ENCODE data around the gene ITPRIPL2.

ITPRIPL2 gene

DNA sequence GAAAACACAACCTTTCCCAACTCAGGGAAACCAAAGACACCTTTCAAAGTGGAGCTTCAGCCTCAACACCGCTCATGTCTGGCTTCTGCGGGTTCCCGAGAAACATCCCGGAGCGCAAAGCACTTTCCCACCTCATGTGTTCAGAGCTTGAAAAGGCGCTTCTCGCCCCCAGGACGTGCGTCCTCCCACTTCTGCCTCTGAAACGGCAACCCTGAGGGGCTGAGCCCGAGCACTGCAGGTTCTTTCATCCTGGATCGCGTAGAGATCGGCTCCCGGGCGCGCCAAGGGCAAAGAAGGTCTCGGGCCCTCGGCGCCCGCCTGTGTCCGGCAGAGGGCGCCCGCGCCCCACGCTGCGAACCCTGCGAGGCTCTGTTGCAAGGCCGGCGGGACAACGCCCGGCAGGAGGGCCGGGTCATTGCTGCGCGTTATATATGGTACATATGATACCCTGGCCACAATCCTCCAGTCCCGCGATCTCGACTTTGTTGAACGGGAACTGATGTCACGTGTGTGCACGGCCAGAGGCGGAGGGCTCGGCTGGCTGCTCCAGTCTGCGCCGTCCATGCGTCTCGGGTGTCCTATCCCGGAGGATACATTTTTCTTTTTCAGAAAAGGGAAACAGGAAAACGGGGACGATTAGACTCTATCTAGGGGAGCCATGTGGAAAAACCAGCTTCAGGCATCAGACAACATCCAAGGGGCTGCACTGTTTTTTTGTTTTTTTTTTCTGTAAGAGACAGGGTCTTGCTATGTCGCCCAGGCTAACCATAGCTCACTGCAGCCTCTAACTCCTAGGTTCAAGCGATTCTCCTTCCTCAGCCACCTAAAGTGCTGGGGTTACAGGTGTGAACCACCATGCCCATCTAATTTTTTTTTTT is 27.2 kb upstream of the ITPRIPL2 start:
- H3K4me3 ChIP-seq, result peak overlapping the region; percentile 69
- peak; percentile 91 for DNase-seq (ENCODE audit: low spot score)
- TF ChIP-seq, protein P1, sequence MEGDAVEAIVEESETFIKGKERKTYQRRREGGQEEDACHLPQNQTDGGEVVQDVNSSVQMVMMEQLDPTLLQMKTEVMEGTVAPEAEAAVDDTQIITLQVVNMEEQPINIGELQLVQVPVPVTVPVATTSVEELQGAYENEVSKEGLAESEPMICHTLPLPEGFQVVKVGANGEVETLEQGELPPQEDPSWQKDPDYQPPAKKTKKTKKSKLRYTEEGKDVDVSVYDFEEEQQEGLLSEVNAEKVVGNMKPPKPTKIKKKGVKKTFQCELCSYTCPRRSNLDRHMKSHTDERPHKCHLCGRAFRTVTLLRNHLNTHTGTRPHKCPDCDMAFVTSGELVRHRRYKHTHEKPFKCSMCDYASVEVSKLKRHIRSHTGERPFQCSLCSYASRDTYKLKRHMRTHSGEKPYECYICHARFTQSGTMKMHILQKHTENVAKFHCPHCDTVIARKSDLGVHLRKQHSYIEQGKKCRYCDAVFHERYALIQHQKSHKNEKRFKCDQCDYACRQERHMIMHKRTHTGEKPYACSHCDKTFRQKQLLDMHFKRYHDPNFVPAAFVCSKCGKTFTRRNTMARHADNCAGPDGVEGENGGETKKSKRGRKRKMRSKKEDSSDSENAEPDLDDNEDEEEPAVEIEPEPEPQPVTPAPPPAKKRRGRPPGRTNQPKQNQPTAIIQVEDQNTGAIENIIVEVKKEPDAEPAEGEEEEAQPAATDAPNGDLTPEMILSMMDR (IDR thresholded peaks at IDR 0.05), result peak; percentile 99
- no peak overlapping the region for H3K27ac ChIP-seq

DNA sequence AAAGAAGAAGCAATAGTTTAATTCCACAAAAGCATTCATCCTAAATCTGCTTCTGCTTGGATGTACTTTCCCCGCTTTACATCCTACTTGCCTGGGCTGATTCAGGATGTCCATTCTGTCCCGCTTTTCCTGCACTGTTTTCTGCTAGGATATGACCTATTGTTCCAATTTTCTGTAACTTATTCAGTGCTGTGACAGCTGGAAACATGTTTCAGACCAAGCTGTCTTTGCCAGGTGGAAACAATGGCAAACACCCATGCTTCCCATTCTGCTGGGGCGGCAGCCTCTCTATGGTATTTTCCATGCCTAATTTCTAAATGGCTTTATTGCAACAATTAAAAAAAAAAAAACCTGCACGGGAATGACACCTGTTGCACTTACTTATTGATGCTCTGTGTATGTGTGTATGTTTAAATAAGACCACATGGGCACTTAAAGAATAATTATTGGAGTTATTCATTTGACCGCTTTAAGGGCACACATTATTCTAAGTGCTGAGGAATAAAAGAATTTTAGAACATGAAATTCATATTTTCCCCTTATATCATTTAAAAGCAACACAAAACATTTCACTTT is 25.3 kb upstream of the ITPRIPL2 start:
- no peak overlapping the region for H3K4me3 ChIP-seq
- TF ChIP-seq, protein P1 (IDR thresholded peaks at IDR 0.05), result no peak
- DNase-seq (ENCODE audit: low spot score), result no peak
- no peak overlapping the region for H3K27ac ChIP-seq

DNA sequence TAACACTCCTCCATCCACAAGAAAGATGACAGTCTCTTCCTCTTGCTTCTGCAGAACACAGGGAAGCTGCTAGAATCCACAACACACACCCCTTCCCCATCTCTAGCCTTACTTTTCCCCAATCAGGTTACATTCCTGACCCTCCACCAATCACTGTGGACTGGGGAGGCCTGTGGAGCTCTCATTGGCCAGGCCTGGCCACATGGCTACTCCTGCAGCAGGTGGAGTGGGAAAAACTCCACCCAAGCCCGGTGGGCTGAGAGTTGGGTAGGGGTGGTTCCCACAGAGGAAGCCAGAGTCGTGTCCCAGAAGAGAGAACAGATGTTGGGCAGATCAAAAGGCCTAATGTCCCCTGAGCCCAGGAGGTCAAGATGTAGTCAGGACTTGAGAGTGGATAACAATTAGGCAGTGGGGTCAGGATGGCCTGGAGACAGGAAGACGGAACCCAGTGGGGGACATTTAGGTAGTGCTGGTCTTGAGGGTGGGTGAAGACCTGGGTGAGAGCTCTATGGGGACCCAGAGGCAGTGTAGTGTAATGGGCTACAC is 24.3 kb upstream of the ITPRIPL2 start:
- TF ChIP-seq, protein P1 (IDR thresholded peaks at IDR 0.05), result no peak
- Histone ChIP-seq H3K27ac (no peak overlapping the region), H3K4me3 (no peak overlapping the region)
- no peak for DNase-seq (ENCODE audit: low spot score)

DNA sequence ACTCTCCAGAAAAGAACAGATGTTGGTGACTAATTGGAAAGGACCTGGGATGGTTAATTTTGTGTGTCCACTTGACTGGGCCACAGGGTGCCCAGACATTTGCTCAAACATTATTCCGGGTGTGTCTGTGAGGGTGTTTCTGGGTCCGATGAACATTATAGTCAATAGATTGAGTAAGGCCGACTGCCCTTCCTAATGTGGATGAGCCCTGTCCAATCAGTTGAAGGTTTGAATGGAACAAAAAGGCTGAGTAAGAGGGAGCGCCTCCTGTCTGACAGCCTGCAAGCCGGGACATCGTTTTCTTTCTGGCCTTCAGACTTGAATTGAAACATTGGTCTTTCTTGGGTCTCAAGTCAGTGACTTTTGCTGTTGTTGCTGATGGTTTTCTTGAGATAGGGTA is 22.8 kb upstream of the ITPRIPL2 start:
- Histone ChIP-seq H3K27ac (no peak overlapping the region), H3K4me3 (no peak overlapping the region)
- TF ChIP-seq, protein P1 (IDR thresholded peaks at IDR 0.05), result no peak
- peak; percentile 29 for DNase-seq (ENCODE audit: low spot score)

DNA sequence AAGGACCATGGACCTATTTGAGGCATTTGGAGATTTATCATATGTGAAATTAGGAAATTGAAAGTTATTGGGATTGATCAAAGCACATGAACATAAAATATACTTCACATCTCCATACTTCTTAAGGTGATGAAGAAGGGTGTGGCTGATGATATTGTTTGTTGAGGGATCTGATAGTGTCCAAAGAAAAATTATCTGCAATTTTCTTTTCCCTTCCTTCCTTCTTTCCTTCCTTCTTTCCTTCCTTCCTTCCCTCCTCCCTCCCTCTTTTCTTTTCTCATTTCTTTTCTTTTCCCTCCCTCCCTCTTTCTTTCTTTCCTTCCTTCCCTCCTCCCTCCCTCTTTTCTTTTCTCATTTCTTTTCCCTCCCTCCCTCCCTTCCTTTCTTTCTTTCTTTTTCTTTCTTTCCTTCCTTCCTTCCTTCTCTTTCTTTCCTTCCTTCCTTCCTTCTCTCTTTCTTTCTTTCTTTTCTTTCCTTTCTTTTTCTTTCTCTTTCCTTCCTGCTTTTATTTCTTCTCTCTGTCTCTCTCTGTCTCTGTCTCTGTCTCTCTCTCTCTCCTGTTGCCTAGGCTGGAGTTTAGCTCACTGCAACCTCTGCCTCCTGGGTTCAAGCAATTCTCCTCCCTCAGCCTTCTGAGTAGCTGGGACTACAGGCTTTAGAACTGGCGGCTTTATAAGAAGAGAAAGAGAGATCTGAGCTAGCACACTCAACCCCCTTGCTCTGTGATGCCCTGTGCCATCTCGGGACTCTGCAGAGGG is 20.9 kb upstream of the ITPRIPL2 start:
- TF ChIP-seq, protein P1 (IDR thresholded peaks at IDR 0.05), result no peak
- no peak for DNase-seq (ENCODE audit: low spot score)
- no peak overlapping the region for H3K27ac ChIP-seq

DNA sequence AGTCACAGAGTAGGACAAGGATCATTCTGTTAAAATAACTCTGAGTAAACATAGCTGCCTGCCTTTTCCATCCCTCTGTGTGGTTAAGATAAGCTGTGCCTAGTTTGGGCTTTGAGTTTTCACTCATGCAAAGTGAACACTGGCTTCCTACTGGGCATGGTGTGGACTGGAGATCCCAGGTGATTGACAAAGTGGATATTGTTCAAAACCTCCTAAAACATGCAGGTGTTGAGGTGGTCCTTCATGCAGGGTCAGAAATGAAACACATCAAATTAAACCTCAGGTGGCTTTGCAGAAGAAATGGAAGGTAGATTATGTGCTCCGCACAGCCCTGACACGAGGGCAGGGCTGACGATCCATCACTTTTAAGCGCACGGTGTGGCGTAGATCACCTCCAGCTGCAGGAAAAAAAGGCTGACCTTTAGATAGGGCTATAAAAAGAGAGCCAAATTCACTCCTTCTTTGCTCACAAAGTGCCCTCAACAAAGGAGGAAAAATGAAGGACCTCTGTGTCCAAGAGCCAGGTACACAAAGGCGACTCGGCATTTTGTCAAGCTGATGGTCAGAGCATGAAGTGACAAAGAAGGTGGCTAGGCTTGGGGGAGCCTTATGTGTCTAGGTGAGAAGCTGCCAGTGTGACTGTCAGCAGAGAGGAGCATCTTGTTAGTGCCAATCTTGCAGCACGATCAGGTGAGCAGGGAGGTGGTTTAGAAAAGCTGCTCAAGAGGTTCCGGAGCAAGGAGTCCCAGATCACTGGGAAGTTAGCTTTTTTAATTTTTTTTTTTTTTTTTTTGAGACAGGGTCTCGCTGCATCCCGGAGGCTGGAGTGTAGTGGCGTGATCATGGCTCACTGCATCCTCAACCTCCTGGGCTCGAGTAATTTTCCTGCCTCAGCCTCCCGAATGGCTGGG is 19.9 kb upstream of the ITPRIPL2 start:
- no peak overlapping the region for H3K27ac ChIP-seq
- H3K4me3 ChIP-seq, result no peak overlapping the region
- TF ChIP-seq, protein P1 (IDR thresholded peaks at IDR 0.05), result no peak
- DNase-seq (ENCODE audit: low spot score), result peak; percentile 22

More for the DNA sequence above, 20.9 kb upstream of the ITPRIPL2 start:
- H3K4me3 ChIP-seq, result no peak overlapping the region

Measured in coronary artery (tissue), 2 donors.